Liver (tissue), 3 donors: ENCODE data around the gene GNG12.

ENCODE experiments used
- CTCF ChIP-seq: fragments of 150-350 bp; IDR thresholded peaks from 2 replicates; pipeline ENCODE4 v1.5.1; 2017; ENCODE audit warnings: improper control_type of control experiment, low read depth, low read length; ENCODE audit not compliant: missing input control
- EGR1 ChIP-seq, 2 donors: IDR thresholded peaks; 2 replicates each; pipeline ENCODE4 v1.6.1; 2016 to 2018; ENCODE audit warnings: antibody characterized with exemption in 2 of 2, low read depth in 2 of 2
- GABPA ChIP-seq, 2 donors: IDR thresholded peaks in 1 of 2; conservative IDR thresholded peaks in 1 of 2; 2 replicates each; pipeline ENCODE4 v1.6.1; 2016; ENCODE audit warnings: antibody characterized with exemption in 2 of 2, mild to moderate bottlenecking in 1 of 2, moderate library complexity in 1 of 2
- MAX ChIP-seq: IDR thresholded peaks from 2 replicates; pipeline ENCODE4 v1.6.1; 2016; ENCODE audit warnings: antibody characterized with exemption
- REST ChIP-seq: IDR thresholded peaks from 2 replicates; pipeline ENCODE4 v1.6.1; 2016; ENCODE audit warnings: antibody characterized with exemption, mild to moderate bottlenecking
- YY1 ChIP-seq: IDR thresholded peaks from 2 replicates; pipeline ENCODE4 v1.6.1; 2016; ENCODE audit warnings: antibody characterized with exemption, mild to moderate bottlenecking
- ZBTB33 ChIP-seq: IDR thresholded peaks from 2 replicates; pipeline ENCODE4 v1.6.1; 2016; ENCODE audit warnings: antibody characterized with exemption
- donor health status: healthy.
- donor health status: healthy.

GRCh38 chr1:67843746-67844145 is 10.5 kb upstream of the GNG12 start:
- TF ChIP-seq GABPA (IDR thresholded peaks at IDR 0.05 in 1 of 2, conservative IDR thresholded peaks at IDR 0.05 in 1 of 2) (no peak), CTCF (no peak), REST (no peak), EGR1 (IDR thresholded peaks at IDR 0.05; ENCODE audit: low read depth in 2 of 2) (no peak), ZBTB33 (no peak), MAX (no peak), YY1 (no peak)
